Right lung (tissue), 5 donors: ENCODE results near the gene IER2. TPM values are rescaled to one million over a fixed set of nuclear protein-coding genes. Genes with fewer than 3 reads are reported as not detected.
A peak's percentile ranks its signal among the peaks of the same experiment; 100 is the strongest.

ENCODE experiments used
- DNase-seq, 2 donors: peaks; one replicate each; pipeline ENCODE4 v3.0.0-alpha.2; 2013
- polyA plus RNA-seq, 5 donors: library from polyadenylated mRNA; unstranded; fragments of 120-200 nt; gene quantifications; one replicate each; pipeline versions ENCODE4 v1.2.1 to v1.2.3, GENCODE V29; 2013; ENCODE audit warnings: inconsistent platforms in 1 of 5, low replicate concordance in 1 of 5; ENCODE audit not compliant: insufficient read length in 5 of 5, insufficient read depth in 1 of 5

The IER2 gene
- polyA plus RNA-seq, 5 donors, result 48.2 to 178 (median 131) TPM

GRCh38 chr19:13137290-13137794, 12.9 kb upstream of the IER2 start:
- no peak for DNase-seq

DNA sequence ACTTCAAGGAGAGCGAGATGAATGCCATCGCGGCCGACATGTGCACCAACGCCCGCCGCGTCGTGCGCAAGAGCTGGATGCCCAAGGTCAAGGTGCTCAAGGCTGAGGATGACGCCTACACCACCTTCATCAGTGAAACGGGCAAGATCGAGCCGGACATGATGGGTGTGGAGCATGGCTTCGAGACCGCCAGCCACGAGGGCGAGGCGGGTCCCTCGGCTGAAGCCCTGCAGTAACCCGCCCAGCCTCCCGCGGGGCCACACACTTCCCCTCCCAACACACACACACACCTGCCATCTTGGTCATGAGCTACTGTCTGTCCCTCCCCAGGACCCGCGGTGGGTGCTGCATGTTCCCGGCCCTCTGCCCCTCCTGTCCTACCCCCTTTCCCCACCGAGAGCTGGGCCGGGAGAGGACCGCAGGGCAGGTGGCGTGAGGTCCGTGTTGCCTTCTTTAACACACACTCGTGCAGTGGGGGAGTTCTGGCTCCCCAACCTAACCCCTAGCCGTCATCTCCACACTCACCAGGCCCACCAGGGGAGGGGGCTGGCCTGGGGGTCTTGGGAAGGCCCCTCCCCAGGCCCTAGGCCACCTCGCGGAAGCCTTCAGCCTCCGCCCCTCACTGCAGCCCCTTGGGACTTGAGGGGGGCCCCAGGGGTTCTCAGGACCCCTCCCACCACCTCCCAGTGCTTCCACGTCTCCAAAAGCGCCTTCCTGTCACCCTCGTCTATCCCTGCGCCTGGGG, 11.9 kb upstream of the IER2 start:
- no peak for DNase-seq

- no peak for DNase-seq
These were observed 11.4 kb upstream of the IER2 start for GRCh38 chr19:13138916-13139198.

DNA sequence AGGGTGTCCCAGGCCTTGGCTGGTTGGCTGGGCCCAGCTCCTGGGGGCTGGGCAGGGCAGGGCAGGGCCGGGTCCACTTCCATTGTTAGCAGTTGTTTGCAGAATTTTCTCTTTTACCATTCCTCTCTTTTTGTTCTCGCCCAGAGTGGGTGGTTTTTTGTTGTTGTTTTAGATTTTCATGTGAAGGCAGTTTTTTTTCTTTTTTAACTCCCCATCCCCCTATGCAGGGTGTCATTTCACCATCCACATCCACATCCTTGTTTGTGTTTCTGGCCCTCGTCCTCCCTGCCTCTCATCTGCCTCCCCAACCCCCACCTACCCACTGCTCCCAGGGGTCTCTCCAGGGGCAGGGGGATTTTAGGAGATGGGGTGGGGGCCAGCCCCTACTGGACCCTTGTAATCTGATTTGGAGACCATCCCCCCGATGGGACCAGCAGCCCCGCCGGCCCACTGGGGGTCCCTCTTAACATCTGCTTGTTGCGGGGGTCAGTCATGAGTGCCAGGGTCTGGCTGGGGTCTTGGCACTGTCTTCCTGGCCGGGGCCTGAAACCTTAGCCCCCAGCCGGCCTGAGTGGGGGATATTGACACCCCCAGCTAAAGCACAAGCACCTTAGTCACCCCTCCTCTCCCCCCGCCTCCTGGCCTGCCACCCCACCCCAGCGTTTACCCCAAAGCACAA, 10.4 kb upstream of the IER2 start:
- DNase-seq, result no peak

DNA sequence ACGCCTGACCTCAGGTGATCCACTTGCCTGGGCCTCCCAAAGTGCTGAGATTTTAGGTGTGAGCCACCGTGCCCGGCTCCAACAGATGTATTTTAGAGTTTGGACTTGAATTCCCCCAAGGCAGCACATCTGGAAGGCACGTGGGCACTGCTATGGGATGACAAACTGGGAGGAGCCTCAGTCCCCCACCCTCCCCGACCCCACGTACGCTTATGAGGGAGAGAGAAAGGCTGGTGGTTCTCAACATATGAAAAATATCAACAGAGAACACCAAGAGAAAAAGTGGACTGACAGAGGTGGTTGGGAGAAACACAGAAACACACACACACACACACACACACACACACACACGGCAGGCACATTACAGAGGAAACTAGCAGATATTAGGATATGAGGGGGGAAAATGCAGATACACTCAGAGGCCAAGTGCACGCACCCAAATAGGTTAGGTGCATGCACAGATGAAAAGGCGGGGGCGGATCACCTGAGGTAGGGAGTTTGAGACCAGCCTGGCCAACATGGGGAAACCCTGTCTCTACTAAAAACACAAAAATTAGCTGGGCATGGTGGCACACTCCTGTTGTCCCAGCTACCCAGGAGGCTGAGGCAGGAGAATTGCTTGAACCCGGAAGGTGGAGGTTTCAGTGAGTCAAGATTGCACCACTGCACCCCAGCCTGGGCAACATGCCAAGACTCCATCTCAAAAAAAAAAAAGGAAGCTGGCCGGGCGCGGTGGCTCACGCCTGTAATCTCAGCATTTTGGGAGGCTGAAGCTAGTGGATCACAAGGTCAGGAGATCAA, 3.2 kb upstream of the IER2 start:
- DNase-seq, result no peak

DNA sequence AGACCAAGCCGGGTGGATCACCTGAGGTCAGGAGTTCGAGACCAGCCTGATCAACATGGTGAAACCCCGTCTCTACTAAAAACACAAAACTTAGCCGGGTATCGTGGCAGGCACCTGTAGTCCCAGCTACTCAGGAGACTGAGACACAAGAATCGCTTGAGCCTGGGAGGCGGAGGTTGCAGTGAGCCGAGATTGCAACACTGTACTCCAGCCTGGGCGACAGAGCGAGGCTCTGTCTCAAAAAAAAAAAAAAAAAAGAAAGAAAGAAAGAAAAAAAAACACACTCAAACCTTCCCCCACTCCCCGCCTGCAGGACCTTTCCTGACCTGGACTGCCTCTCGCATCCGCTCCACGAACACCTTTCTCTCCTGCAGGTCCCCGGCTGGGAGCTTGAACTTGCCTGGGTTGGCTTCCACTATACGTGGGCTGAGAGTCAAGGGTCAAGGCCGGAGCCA, 1.0 kb upstream of the IER2 start:
- peak in 1 of 2 donors; percentile 15 for DNase-seq

- DNase-seq, result peak; percentile 29 to 54
These were observed 504 bp upstream of the IER2 start for GRCh38 chr19:13149628-13150186.

GRCh38 chr19:13150931-13151604, 857 bp downstream of the IER2 start:
- peak in 1 of 2 donors; percentile 36 for DNase-seq

GRCh38 chr19:13151605-13152355, 1.6 kb downstream of the IER2 start:
- peak; percentile 97 to 98 for DNase-seq

DNA sequence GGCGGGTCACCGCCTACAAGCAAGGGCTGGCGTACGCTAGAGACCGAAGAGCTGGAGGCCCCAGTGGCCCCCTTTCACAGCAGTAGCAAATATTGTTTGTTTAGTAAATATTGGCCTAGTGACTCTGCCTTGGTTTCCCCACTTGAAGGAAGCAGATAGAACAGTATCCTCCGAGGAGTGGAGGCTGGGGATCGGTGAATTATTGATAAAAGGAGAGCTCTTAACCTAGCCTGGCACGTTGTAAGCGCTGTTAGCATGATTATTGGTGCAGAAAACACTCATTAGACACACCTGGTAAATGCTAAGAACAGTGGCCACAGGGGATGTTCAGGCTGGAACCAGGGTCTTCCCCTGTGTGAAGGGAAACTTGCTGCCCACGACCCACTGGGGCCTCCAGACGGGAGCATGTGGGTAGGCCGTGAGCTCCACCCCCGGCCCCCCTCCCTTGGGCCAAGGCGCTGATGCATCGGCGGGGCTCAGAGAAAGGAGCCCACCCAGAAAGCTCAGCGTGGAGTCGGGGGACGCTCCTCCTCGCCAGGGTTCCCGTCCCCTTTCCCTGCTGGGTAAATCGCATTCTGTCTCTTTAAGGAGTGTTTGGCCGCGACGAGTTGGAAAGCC, 2.3 kb downstream of the IER2 start:
- no peak for DNase-seq

GRCh38 chr19:13152974-13153568, 2.9 kb downstream of the IER2 start:
- DNase-seq, result peak; percentile 97 to 99

GRCh38 chr19:13153569-13154240, 3.5 kb downstream of the IER2 start:
- DNase-seq, result peak; percentile 40 to 53

DNA sequence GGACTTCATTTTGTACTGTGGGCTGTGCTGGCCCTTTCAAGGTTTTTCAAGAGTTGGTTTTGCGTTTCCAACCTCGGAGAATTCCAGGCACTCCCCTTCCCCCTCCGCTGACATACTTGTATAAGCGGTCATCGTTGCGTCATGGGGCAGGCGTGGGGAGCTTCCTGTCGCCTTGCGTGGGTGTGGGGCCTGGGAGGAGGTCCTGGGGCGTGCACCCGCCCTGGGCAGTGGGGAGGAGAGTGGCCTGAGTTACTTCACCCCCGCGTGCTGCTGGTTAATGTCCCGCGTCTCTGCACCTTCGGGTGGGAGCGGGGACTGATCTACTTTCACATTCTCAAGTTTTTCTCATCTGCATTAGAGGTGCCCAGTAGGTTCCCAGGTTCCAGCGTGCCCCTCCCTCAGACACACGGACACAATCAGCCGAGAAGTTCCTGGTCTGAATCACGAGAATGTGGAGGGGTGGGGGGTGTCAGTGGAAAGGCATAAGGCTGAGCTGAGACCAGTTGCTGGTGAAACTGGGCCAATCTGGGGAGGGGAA, 4.1 kb downstream of the IER2 start:
- DNase-seq, result peak; percentile 75 to 82

- DNase-seq, result peak; percentile 82 to 84
These were observed 4.8 kb downstream of the IER2 start for GRCh38 chr19:13154911-13155471.

DNA sequence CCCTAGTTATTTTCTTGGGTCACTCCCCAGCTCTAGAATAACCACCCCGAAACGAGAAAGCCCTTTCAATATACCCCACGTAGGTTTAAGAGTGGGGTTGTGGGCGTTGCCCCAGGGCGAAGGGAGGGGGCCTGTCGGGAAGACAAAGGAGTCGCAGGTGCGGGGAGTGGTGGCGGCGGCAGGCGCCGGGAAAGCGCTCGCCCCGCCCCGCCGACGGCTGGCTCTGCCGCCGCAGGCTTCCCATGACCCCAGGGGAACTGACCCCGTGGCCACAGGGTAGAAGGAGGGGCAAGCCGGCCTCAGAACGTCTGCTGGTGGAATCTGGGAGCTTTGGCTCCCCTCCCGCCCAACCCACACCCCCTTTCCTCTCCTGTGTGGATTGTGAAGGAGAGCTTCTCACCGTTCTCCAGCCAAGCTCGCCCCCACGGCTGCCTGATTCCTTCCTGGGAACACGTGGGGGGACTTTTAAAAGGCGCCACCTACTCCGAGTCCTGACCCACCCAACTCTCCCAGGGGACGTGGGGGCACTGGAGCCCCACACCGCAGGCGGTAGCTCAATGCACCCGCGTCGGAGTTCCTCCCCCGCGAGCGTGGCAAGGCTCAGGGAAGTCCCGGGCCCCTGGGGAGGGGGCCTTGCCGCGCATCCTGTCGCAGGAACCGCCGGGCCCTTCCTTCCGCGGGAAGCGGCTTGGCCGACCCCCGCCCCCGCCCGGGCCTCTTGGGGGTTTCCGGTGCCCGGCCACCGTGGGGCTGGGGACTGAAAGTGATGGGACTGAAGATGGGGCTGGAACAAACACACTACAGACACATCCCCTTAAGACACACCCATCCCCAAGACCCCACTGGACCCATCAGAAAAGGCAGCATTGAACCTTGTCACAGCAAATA, 5.5 kb downstream of the IER2 start:
- peak; percentile 63 to 71 for DNase-seq

DNA sequence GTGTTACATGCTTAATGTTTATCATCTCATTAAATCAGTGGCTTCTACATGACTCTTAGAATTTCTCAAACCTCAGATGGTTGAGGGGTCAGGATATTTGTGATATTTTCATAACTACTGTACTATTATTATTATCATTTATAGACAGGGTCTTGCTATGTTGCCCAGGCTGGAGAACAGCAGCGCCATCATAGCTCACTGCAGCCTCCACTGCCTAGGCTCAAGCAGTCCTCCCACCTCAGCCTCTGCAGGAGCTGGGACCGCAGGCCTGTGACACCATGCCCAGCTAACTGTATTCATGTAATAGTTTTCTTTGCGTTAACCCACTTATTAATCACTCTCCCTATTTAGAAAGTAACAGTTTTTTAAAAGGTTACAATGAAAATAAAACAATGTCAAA, 9.5 kb downstream of the IER2 start:
- DNase-seq, result no peak

DNA sequence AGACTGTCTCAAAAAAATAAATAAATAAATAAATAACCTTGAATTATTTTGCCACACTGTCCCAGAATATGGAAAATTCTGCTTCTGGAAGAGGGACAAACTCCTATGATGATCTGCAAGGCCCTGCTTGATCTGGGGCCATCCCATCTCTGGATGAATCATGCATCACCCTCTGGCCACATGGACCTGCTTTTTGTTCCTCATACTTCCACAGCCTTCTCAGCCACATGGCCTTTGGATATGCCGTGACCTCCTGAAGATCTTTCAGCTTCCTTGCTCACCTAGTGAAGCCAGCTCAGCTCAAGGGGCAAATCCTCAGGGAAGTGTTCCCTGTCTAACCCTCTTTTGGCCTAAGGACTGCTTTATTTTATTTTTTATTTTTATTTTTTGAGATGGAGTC, 10.3 kb downstream of the IER2 start:
- DNase-seq, result no peak
